ENCODE data around the gene ZMIZ1.
A peak's percentile ranks its signal among the peaks of the same experiment; 100 is the strongest.

The ZMIZ1 gene

DNA sequence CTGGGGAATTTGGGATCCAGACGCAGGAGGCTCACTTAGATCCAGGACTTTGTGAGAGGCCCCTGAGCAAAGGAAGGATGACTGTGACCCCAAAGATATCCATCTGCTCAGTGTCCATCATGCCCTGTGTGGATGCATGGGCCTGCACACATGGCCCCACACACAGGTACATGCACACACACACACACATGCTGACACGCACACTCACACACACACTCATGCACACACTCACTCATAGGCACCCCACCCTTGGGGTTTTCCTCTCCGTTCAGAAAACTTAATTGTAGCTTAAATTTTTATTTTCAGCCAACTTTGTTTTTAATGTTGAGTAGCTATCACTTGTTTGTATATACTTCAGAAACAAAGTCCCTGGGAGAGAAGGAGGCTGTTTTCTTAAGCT is 184.9 kb downstream of the ZMIZ1 start:
- Histone ChIP-seq H2BK5ac (ENCODE audit: low read length) (no peak overlapping the region), H2BK15ac (replicated peaks; ENCODE audit: low read depth) (no peak overlapping the region), H3K4me2 (ENCODE audit: low read length) (no peak overlapping the region), H3K23ac (ENCODE audit: low read length) (no peak overlapping the region), H4K5ac (ENCODE audit: low read length) (no peak overlapping the region), H2BK120ac (ENCODE audit: low read depth, low read length) (no peak overlapping the region), H3K36me3 (ENCODE audit: control insufficient read depth, insufficient read depth, low read length) (peaks cover 2% of the 10 kb centered on the region), H3K18ac (ENCODE audit: low read length) (no peak overlapping the region), H4K8ac (ENCODE audit: low read depth, low read length) (no peak overlapping the region), H3K56ac (ENCODE audit: low read length) (peak overlapping the region; percentile 15), H3K79me2 (ENCODE audit: control insufficient read depth, insufficient read depth, low read length) (peaks cover 3% of the 10 kb centered on the region), H3K79me1 (ENCODE audit: low read length) (peaks cover 24% of the 10 kb centered on the region), H3K4ac (ENCODE audit: low read depth, low read length) (no peak overlapping the region), H3K4me3 (ENCODE audit: low read length) (no peak overlapping the region), H3K27ac (ENCODE audit: low read depth, low read length) (no peak overlapping the region), H3K4me1 (ENCODE audit: control insufficient read depth, low read depth, low read length) (no peaks in the 10 kb centered on the region), H3K9ac (ENCODE audit: low read length) (no peak overlapping the region), H2AK5ac (ENCODE audit: low read length) (no peak overlapping the region), H3K27me3 (ENCODE audit: insufficient read depth, low read length, poor library complexity) (no peaks in the 10 kb centered on the region)
- WGBS (ENCODE audit: extremely low coverage, insufficient coverage, low lambda C conversion rate): no CpG with 5 or more reads among the region's 3 CpGs
- DNase-seq: no peak

DNA sequence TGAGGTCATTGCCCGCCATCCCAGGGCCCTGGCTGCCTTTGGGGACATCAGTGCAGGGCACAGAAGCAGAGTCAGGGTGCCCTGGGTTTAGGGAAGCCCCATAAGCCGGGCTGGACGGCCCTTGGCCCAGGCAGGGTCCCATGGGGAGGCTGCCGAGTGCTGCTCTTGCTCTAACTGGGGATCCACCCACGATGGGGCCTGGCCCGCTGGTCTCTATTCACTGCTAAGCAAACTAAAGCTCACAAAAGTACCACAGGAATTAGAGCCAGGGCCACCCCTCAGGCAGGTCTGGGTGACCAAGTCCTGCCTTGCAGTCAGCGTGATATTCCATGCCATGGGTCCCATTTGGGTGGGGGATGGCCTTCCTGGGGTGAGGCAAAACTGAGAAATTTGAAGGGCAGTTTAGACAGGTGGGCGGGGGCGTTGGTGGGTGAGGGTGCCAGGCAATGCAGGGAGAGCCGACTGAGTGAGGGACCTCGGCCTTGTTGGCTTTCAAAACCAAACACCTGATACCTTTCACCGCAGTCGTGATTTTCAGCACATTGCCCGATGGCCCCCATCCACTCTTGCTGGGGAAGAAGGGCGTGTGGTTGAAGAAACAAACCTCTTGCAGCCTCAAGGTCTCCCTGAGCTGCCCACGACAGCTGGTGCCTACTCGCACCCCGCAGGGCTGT is 185.7 kb downstream of the ZMIZ1 start:
- Histone ChIP-seq H3K79me2 (ENCODE audit: control insufficient read depth, insufficient read depth, low read length) (peaks cover 3% of the 10 kb centered on the region), H3K36me3 (ENCODE audit: control insufficient read depth, insufficient read depth, low read length) (peaks cover 2% of the 10 kb centered on the region), H4K5ac (ENCODE audit: low read length) (no peak overlapping the region), H3K23ac (ENCODE audit: low read length) (no peak overlapping the region), H3K4ac (ENCODE audit: low read depth, low read length) (no peak overlapping the region), H3K9ac (ENCODE audit: low read length) (no peak overlapping the region), H3K18ac (ENCODE audit: low read length) (no peak overlapping the region), H3K4me3 (ENCODE audit: low read length) (no peak overlapping the region), H3K4me1 (ENCODE audit: control insufficient read depth, low read depth, low read length) (no peaks in the 10 kb centered on the region), H3K27ac (ENCODE audit: low read depth, low read length) (no peak overlapping the region), H3K4me2 (ENCODE audit: low read length) (no peak overlapping the region), H2BK120ac (ENCODE audit: low read depth, low read length) (no peak overlapping the region), H3K56ac (ENCODE audit: low read length) (no peak overlapping the region), H3K27me3 (ENCODE audit: insufficient read depth, low read length, poor library complexity) (no peaks in the 10 kb centered on the region), H4K8ac (ENCODE audit: low read depth, low read length) (no peak overlapping the region), H2AK5ac (ENCODE audit: low read length) (no peak overlapping the region), H2BK5ac (ENCODE audit: low read length) (no peak overlapping the region), H2BK15ac (replicated peaks; ENCODE audit: low read depth) (no peak overlapping the region), H3K79me1 (ENCODE audit: low read length) (peaks cover 17% of the 10 kb centered on the region)
- no CpG with 5 or more reads among the region's 18 CpGs for WGBS (ENCODE audit: extremely low coverage, insufficient coverage, low lambda C conversion rate)
- no peak for DNase-seq

DNA sequence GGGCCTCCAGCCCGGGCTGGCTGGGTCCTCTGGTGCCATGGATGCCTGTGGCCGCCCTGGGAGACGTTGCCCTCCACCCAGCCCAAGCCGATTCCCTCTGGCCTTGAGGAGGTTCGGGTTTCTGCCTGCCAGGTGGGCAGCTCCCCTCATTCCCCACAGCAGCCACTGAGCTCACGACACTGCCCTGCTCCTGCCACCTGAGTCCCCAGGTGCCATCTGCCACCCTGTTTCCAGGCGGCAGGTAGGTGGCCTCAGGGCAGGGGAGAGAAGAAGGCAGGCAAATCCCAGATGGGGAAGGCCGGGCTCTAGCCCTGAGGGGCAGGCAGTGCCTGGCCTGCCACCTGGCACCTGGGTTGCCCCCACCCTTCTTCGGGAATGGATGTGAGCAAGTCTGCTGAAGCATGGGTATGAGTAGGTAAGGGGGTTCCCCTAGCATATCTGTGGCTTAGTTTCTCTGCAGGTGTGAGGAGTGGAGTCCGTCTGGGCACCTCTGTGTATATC is 186.3 kb downstream of the ZMIZ1 start:
- peaks cover 17% of the 10 kb centered on the region for H3K79me1 ChIP-seq (ENCODE audit: low read length)
- no peak overlapping the region for H3K27ac ChIP-seq (ENCODE audit: low read depth, low read length)
- no peak overlapping the region for H3K4me3 ChIP-seq (ENCODE audit: low read length)
- no peak overlapping the region for H3K9ac ChIP-seq (ENCODE audit: low read length)
- H2AK5ac ChIP-seq (ENCODE audit: low read length): no peak overlapping the region
- H3K18ac ChIP-seq (ENCODE audit: low read length): no peak overlapping the region
- WGBS (ENCODE audit: extremely low coverage, insufficient coverage, low lambda C conversion rate): no CpG with 5 or more reads among the region's 10 CpGs
- DNase-seq: no peak
- no peak overlapping the region for H2BK120ac ChIP-seq (ENCODE audit: low read depth, low read length)
- H3K4me1 ChIP-seq (ENCODE audit: control insufficient read depth, low read depth, low read length): peaks cover 1% of the 10 kb centered on the region
- no peak overlapping the region for H2BK5ac ChIP-seq (ENCODE audit: low read length)
- H2BK15ac ChIP-seq (replicated peaks; ENCODE audit: low read depth): no peak overlapping the region
- H3K4me2 ChIP-seq (ENCODE audit: low read length): no peak overlapping the region
- H3K36me3 ChIP-seq (ENCODE audit: control insufficient read depth, insufficient read depth, low read length): peaks cover 2% of the 10 kb centered on the region
- no peak overlapping the region for H4K8ac ChIP-seq (ENCODE audit: low read depth, low read length)
- H3K79me2 ChIP-seq (ENCODE audit: control insufficient read depth, insufficient read depth, low read length): peaks cover 3% of the 10 kb centered on the region
- H4K5ac ChIP-seq (ENCODE audit: low read length): no peak overlapping the region
- no peak overlapping the region for H3K56ac ChIP-seq (ENCODE audit: low read length)
- H3K23ac ChIP-seq (ENCODE audit: low read length): no peak overlapping the region
- no peak overlapping the region for H3K4ac ChIP-seq (ENCODE audit: low read depth, low read length)
- H3K27me3 ChIP-seq (ENCODE audit: insufficient read depth, low read length, poor library complexity): no peaks in the 10 kb centered on the region

- Histone ChIP-seq H3K4me1 (ENCODE audit: control insufficient read depth, low read depth, low read length) (peaks cover 2% of the 10 kb centered on the region), H2AK5ac (ENCODE audit: low read length) (no peak overlapping the region), H3K18ac (ENCODE audit: low read length) (no peak overlapping the region), H4K8ac (ENCODE audit: low read depth, low read length) (no peak overlapping the region), H3K27ac (ENCODE audit: low read depth, low read length) (no peak overlapping the region), H3K4ac (ENCODE audit: low read depth, low read length) (no peak overlapping the region), H3K23ac (ENCODE audit: low read length) (peak overlapping the region; percentile 89), H3K4me3 (ENCODE audit: low read length) (no peak overlapping the region), H3K4me2 (ENCODE audit: low read length) (no peak overlapping the region), H2BK15ac (replicated peaks; ENCODE audit: low read depth) (no peak overlapping the region), H3K9ac (ENCODE audit: low read length) (no peak overlapping the region), H3K79me1 (ENCODE audit: low read length) (peaks cover 13% of the 10 kb centered on the region), H3K56ac (ENCODE audit: low read length) (no peak overlapping the region), H3K27me3 (ENCODE audit: insufficient read depth, low read length, poor library complexity) (no peaks in the 10 kb centered on the region), H2BK5ac (ENCODE audit: low read length) (no peak overlapping the region), H4K5ac (ENCODE audit: low read length) (no peak overlapping the region), H3K36me3 (ENCODE audit: control insufficient read depth, insufficient read depth, low read length) (peaks cover 2% of the 10 kb centered on the region), H3K79me2 (ENCODE audit: control insufficient read depth, insufficient read depth, low read length) (peaks cover 3% of the 10 kb centered on the region), H2BK120ac (ENCODE audit: low read depth, low read length) (no peak overlapping the region)
- no CpG with 5 or more reads among the region's 3 CpGs for WGBS (ENCODE audit: extremely low coverage, insufficient coverage, low lambda C conversion rate)
- no peak for DNase-seq
These were observed 187.6 kb downstream of the ZMIZ1 start for GRCh38 chr10:79256264-79256806.

DNA sequence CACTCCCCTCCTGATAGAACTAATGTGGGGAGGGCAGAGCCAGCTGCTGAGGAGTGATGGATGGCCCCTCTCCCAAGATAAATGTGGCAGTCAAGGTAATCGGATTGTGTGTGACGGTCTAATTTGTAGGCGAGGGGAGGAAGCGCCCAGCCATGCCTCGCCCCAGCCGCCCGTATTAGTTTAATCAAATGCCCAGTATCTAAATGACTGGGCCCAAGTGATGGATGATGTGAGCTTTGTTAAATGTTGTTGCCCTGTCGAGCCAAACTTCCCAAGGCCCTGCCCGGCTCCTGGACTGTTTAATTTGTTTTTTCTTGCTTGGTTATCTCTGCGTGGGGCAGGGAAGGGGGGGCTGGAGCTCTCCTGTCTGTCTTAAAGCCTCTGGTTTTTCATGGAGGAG is 190.1 kb downstream of the ZMIZ1 start:
- Histone ChIP-seq H2BK120ac (ENCODE audit: low read depth, low read length) (no peak overlapping the region), H3K4ac (ENCODE audit: low read depth, low read length) (no peak overlapping the region), H3K9ac (ENCODE audit: low read length) (no peak overlapping the region), H2BK5ac (ENCODE audit: low read length) (no peak overlapping the region), H2BK15ac (replicated peaks; ENCODE audit: low read depth) (no peak overlapping the region), H3K79me2 (ENCODE audit: control insufficient read depth, insufficient read depth, low read length) (no peaks in the 10 kb centered on the region), H3K4me3 (ENCODE audit: low read length) (no peak overlapping the region), H3K23ac (ENCODE audit: low read length) (no peak overlapping the region), H4K5ac (ENCODE audit: low read length) (no peak overlapping the region), H3K27me3 (ENCODE audit: insufficient read depth, low read length, poor library complexity) (no peaks in the 10 kb centered on the region), H3K18ac (ENCODE audit: low read length) (no peak overlapping the region), H3K4me2 (ENCODE audit: low read length) (no peak overlapping the region), H3K56ac (ENCODE audit: low read length) (no peak overlapping the region), H3K4me1 (ENCODE audit: control insufficient read depth, low read depth, low read length) (peaks cover 2% of the 10 kb centered on the region), H3K36me3 (ENCODE audit: control insufficient read depth, insufficient read depth, low read length) (no peaks in the 10 kb centered on the region), H3K79me1 (ENCODE audit: low read length) (peaks cover 7% of the 10 kb centered on the region), H2AK5ac (ENCODE audit: low read length) (no peak overlapping the region), H3K27ac (ENCODE audit: low read depth, low read length) (no peak overlapping the region), H4K8ac (ENCODE audit: low read depth, low read length) (no peak overlapping the region)
- DNase-seq: no peak
- WGBS (ENCODE audit: extremely low coverage, insufficient coverage, low lambda C conversion rate): no CpG with 5 or more reads among the region's 10 CpGs

Measured in mesendoderm (in vitro differentiated cells).